ENCODE measurements around the gene SNRPD1. TPM values are rescaled to one million over a fixed set of nuclear protein-coding genes. Genes with fewer than 3 reads are reported as not detected.

Gene SNRPD1
- total RNA-seq (43.1 TPM), polyA plus RNA-seq (ENCODE audit: insufficient read depth, low read depth, low replicate concordance) (63.6 TPM)
- long read RNA-seq, donor 1, full-length matches to known transcripts, result 106 of 127 reads
- long read RNA-seq, donor 1, partial matches to known transcripts, result 21 of 127 reads
- long read RNA-seq, donor 1, other reads (novel, unspliced or antisense), result 0 of 127 reads
- long read RNA-seq, donor 2, full-length matches to known transcripts, result 93 of 108 reads
- long read RNA-seq, donor 2, partial matches to known transcripts, result 15 of 108 reads
- long read RNA-seq, donor 2, other reads (novel, unspliced or antisense), result 0 of 108 reads
- long read RNA-seq, donor 3, full-length matches to known transcripts, result 104 of 127 reads
- long read RNA-seq, donor 3, partial matches to known transcripts, result 23 of 127 reads
- long read RNA-seq, donor 3, other reads (novel, unspliced or antisense), result 0 of 127 reads
- long read RNA-seq, donor 4, full-length matches to known transcripts, result 78 of 86 reads
- long read RNA-seq, donor 4, partial matches to known transcripts, result 8 of 86 reads
- long read RNA-seq, donor 4, other reads (novel, unspliced or antisense), result 0 of 86 reads
- long read RNA-seq, donor 5, full-length matches to known transcripts, result 5 of 5 reads
- long read RNA-seq, donor 5, partial matches to known transcripts, result 0 of 5 reads
- long read RNA-seq, donor 5, other reads (novel, unspliced or antisense), result 0 of 5 reads
- long read RNA-seq, donor 6, full-length matches to known transcripts, result 273 of 348 reads
- long read RNA-seq, donor 6, partial matches to known transcripts, result 57 of 348 reads
- long read RNA-seq, donor 6, other reads (novel, unspliced or antisense), result 18 of 348 reads
- long read RNA-seq, donor 7, full-length matches to known transcripts, result 41 of 51 reads
- long read RNA-seq, donor 7, partial matches to known transcripts, result 0 of 51 reads
- long read RNA-seq, donor 7, other reads (novel, unspliced or antisense), result 10 of 51 reads
- long read RNA-seq, donor 8, full-length matches to known transcripts, result 130 of 151 reads
- long read RNA-seq, donor 8, partial matches to known transcripts, result 21 of 151 reads
- long read RNA-seq, donor 8, other reads (novel, unspliced or antisense), result 0 of 151 reads
- long read RNA-seq, donor 9, full-length matches to known transcripts, result 75 of 89 reads
- long read RNA-seq, donor 9, partial matches to known transcripts, result 14 of 89 reads
- long read RNA-seq, donor 9, other reads (novel, unspliced or antisense), result 0 of 89 reads
- long read RNA-seq, donor 10, full-length matches to known transcripts, result 88 of 100 reads
- long read RNA-seq, donor 10, partial matches to known transcripts, result 12 of 100 reads
- long read RNA-seq, donor 10, other reads (novel, unspliced or antisense), result 0 of 100 reads

GRCh38 chr18:21612125-21613039, at the start of gene SNRPD1:
Gene SNRPD1 (plus strand): TSS chr18:21612314. CDS start chr18:21612430, 116 bp downstream.
- Histone ChIP-seq H3K36me3 (ENCODE audit: control insufficient read depth in 2 of 3, insufficient read depth in 3 of 3, low read length in 3 of 3) (no peaks in the 10 kb centered on the region), H3K27me3 (ENCODE audit: control insufficient read depth, insufficient read depth, low read length) (no peaks in the 10 kb centered on the region), H3K27ac (ENCODE audit: low read depth in 2 of 2, low read length in 2 of 2) (peak within 1 kb of the TSS; percentile 59 to 89), H3K9me3 (ENCODE audit: control insufficient read depth in 2 of 3, insufficient read depth in 1 of 3, low read length in 3 of 3) (no peaks in the 10 kb centered on the region), H3K9ac (ENCODE audit: low read length in 3 of 3) (peak within 1 kb of the TSS; percentile 54 to 85 (median 81)), H3K4me1 (ENCODE audit: control insufficient read depth in 2 of 3, insufficient read depth in 2 of 3, low read depth in 1 of 3, low read length in 3 of 3) (peaks cover 0 to 4% (median 2%) of the 10 kb centered on the region in 3 donors), H3K4me3 (ENCODE audit: low read length in 3 of 3) (peak within 1 kb of the TSS; percentile 81 to 91 (median 87))
- DNase-seq (peak; percentile 93 to 97 (median 95)), FAIRE-seq (no peak)
- intact Hi-C loops (cut with DNase I), result no loop called here
- peak; percentile 94 for TF ChIP-seq CTCF (IDR thresholded peaks at IDR 0.05; ENCODE audit: borderline replicate concordance, extremely low read depth, insufficient read depth)

GRCh38 chr18:21571772-21572171, 40.3 kb upstream of the SNRPD1 start:
- no peak overlapping the region for H3K9ac ChIP-seq (ENCODE audit: low read length in 3 of 3)
- H3K27me3 ChIP-seq (ENCODE audit: control insufficient read depth, insufficient read depth, low read length), result no peaks in the 10 kb centered on the region
- DNase-seq (peak in 1 of 5 donors; percentile 3), FAIRE-seq (no peak)
- intact Hi-C loops (cut with DNase I), result no loop called here
- H3K4me3 ChIP-seq (ENCODE audit: low read length in 3 of 3), result no peak overlapping the region
- TF ChIP-seq CTCF (IDR thresholded peaks at IDR 0.05; ENCODE audit: borderline replicate concordance, extremely low read depth, insufficient read depth), result no peak
- H3K27ac ChIP-seq (ENCODE audit: low read depth in 2 of 2, low read length in 2 of 2), result no peak overlapping the region
- H3K4me1 ChIP-seq (ENCODE audit: control insufficient read depth in 2 of 3, insufficient read depth in 2 of 3, low read depth in 1 of 3, low read length in 3 of 3), result no peaks in the 10 kb centered on the region
- H3K9me3 ChIP-seq (ENCODE audit: control insufficient read depth in 2 of 3, insufficient read depth in 1 of 3, low read length in 3 of 3), result no peaks in the 10 kb centered on the region
- H3K36me3 ChIP-seq (ENCODE audit: control insufficient read depth in 2 of 3, insufficient read depth in 3 of 3, low read length in 3 of 3), result peaks cover 4 to 15% (median 4%) of the 10 kb centered on the region in 3 donors

GRCh38 chr18:21575656-21576055, 36.5 kb upstream of the SNRPD1 start:
- H3K36me3 ChIP-seq (ENCODE audit: control insufficient read depth in 2 of 3, insufficient read depth in 3 of 3, low read length in 3 of 3), result peaks cover 0 to 12% (median 4%) of the 10 kb centered on the region in 3 donors

More at GRCh38 chr18:21575656-21576055, 36.5 kb upstream of the SNRPD1 start:
- TF ChIP-seq CTCF (IDR thresholded peaks at IDR 0.05; ENCODE audit: borderline replicate concordance, extremely low read depth, insufficient read depth), result no peak
- intact Hi-C loops (cut with DNase I), result no loop called here
- Histone ChIP-seq H3K27ac (ENCODE audit: low read depth in 2 of 2, low read length in 2 of 2) (no peak overlapping the region), H3K9ac (ENCODE audit: low read length in 3 of 3) (no peak overlapping the region), H3K9me3 (ENCODE audit: control insufficient read depth in 2 of 3, insufficient read depth in 1 of 3, low read length in 3 of 3) (no peaks in the 10 kb centered on the region), H3K4me1 (ENCODE audit: control insufficient read depth in 2 of 3, insufficient read depth in 2 of 3, low read depth in 1 of 3, low read length in 3 of 3) (no peaks in the 10 kb centered on the region), H3K4me3 (ENCODE audit: low read length in 3 of 3) (no peak overlapping the region), H3K27me3 (ENCODE audit: control insufficient read depth, insufficient read depth, low read length) (no peaks in the 10 kb centered on the region)
- no peak for FAIRE-seq
- no peak for DNase-seq
